GM21423 (cell line): ENCODE measurements around the gene CHPF2.

Experiments
- ATAC-seq: cut with Tn5 transposase; IDR thresholded peaks from one replicate; pipeline ENCODE4 v1.9.1; 2021; ENCODE audit warnings: mild to moderate bottlenecking, moderate library complexity; ENCODE audit not compliant: unreplicated experiment

The CHPF2 gene

DNA sequence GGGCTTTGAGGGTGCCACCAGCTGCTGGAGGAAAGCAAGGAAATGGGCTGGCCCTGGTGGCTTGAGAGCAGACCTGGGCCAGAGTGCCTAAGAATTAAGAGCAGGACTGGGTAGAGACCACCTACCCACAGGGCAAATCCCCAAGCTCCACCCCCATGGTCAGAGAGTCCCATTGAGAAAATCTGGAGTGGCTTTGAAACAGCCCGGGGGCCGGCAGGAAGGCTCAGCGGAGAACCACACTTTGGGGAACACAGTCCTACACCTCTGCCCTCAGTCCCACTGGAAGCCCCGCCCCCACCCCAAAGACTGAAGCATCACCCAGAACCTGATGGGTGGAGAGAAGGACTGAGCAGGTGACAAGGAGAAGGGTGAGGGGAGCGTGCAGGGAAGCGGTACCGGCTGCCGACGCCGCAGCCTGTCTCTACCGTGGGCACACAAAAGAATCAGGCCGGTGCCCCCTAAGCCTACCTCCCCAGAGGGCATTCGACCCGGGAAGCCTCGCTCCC is 12.6 kb downstream of the CHPF2 start:
- no peak for ATAC-seq

DNA sequence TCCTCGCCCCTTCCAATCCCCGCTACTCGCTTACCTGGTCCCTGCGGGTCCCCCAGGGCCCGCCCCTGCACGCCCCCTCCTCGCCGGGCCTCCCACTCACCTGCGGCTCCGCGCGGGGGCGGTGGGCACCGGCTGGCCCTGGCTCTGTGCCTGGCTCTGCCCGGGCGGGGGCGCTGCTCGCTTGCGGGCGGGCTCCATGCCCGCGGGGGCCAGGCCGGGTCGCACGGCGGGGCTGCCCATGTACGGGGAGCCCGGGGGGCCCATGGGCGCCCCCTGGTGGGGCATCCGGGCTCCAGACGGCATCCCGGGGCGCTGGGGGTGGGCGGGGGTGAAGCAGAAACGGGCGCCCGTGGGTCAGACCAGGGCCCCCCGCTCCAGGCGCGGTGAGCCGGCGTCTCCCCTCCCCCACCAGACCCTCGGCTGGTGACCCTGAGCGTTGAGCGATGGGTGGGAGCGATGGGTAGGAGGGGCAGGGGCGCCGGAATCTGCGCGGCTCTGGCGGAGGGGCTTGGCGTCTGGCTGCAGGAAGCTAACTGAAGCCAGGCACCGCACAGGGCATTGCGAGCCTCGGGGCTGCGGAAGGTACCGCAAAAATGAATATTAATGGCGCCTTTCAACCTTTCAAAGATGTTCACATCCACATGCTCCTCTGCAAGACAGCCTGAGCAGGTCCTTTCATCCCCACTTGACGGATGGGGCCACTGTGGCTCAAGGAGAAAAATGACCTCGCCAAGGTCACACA is 13.2 kb downstream of the CHPF2 start:
- peak; percentile 41 for ATAC-seq

DNA sequence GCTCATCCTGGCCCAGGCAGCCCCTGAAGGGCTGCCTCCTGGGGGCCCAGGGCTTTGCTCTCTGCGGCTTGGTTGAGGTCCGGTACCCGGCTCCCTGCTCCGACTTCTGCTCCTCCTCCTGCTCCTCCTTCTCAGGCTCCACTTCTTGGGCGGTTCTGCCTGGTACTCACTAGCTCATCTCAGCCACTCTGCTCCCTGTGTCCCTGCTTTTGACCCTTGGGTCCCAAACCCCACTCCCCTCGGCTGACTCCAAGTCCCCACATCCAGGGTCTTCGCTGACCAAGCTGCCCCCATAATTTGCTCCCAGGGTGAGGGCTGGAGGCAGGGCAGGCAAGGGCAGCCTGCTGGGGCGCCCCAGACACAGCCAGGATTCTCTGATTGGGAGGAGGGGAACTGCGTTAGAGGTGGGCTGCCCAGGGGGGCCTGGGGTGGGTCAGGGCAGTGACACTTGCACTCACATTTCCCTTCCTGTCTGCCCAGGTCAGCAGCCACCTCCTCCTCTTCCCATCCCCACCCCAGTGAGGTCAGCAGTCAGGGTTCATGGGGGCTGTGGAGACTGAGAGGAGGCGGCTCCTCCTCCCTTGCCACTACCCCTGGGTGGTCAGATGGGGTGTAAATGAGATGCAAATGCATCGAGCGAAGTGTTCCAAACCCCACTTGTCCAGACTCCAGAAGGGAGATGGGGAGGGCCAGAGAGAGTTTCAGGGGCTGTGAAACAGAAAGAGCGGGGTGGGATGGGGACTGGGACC is 14.0 kb downstream of the CHPF2 start:
- ATAC-seq: no peak

DNA sequence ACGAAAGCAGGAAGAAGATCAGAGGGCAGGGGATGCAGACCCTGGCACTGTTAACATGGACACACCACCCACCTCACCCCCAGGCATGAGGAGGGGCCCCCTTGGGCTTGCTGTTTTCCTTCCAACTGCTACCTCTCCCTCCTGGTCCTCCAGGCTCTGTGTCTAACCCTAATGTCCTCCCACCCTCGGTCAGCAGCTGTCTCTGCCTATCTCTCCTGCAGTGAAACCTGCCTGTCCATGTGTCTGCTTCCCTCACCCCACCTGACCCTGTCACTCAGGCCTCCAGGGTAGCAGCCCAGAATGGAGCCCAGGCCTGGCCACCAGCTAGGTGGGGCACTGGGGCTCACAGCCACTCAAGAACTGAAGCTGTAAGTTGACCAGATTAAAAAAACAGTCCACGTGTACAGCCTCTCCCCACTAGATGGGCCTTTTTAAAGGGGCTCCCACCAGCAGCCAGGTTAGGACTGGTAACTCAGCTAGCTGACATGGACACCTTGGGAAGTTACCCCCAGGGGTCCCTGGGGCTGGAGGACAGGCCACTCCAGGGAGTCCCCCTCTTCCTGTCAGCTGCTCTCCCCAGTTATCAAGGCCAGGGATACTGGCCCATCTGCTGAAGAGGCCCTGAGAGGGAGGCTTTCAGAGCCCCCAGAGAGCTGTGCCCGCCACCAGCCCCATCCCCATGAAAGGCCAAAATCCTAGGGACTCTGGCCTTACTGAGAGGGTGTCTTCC is 14.7 kb downstream of the CHPF2 start:
- no peak for ATAC-seq

DNA sequence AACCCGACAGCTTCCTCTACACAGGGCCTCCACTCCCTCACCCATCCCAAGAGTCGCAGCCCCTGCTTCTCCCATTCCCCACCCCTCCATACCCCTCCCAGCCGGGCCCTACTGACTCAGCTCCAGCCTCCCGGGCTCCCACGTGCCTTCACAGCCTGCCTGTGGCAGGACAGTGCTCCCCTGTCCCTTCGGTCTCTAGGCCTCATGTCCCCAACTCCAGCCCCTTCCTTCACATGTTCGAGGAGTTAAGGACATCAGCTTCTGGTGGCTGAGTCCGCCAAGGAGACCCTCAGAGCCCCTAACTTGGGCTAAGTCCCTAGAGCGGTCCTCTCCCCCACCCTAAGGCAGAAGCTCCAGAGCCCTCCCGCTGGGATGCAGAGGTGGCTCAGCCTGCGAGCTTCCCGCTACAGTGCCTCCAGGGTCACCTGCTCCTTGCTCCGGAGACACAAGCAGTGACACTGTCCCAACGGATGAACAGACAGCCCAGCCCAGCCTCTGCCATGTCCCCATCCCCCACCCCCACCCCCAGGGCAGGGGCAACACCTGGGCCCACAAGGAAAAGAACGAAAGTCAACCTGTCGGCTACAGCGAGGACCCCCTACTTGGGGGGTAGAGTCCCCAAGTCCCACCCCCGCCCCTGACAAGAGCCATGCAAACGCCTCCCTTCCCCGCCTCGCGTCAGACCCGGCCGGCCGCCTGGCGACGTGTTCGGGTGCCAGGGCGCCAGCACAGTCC is 15.5 kb downstream of the CHPF2 start:
- ATAC-seq: no peak

DNA sequence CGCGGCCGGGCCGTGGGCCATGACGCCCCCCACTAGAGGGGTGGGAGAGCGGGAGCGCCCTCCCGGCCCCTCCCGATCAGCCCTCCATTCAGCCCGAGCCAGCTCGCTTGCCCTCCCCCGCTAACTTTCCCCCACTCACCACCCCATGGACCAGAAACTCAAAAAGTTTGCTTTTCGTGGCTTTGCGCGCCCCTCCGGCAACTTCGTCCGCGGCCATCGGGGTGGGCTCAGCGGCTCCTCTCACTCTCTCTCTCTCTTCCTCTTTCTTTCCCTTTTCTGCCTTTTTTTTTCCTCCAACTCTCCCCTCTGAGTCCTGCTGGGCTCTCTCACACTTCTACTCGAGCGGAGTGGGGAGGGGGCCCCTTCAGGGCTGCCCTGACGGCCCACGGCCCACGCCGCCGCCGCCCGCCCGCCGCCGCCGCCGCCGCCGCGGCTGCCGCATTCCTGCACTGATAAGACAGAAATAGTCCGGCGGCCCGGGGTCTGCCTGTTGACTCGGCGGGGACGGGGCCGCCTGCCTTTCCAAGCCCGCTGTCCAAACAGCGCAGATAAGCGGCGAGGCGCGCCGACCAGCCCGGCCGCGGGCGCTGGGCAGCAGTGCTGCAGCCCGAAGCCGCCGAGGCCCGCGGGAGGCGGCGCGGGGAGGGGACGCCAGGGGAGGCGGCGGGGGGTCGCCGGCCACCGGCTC is 16.2 kb downstream of the CHPF2 start, which contains the start of gene SMARCD3:
Gene SMARCD3, minus strand, starts transcription at position 349 of the 688 bp plus-strand sequence. Its CDS starts 132 bp downstream, at position 217.
- no peak for ATAC-seq

GRCh38 chr7:151249034-151249731 is 16.9 kb downstream of the CHPF2 start:
- ATAC-seq: no peak

GRCh38 chr7:151249732-151250072 is 17.4 kb downstream of the CHPF2 start:
- ATAC-seq: no peak

- no peak for ATAC-seq
Observed at GRCh38 chr7:151250181-151251132, 18.2 kb downstream of the CHPF2 start.

GRCh38 chr7:151251328-151251688 is 19.0 kb downstream of the CHPF2 start:
- no peak for ATAC-seq

DNA sequence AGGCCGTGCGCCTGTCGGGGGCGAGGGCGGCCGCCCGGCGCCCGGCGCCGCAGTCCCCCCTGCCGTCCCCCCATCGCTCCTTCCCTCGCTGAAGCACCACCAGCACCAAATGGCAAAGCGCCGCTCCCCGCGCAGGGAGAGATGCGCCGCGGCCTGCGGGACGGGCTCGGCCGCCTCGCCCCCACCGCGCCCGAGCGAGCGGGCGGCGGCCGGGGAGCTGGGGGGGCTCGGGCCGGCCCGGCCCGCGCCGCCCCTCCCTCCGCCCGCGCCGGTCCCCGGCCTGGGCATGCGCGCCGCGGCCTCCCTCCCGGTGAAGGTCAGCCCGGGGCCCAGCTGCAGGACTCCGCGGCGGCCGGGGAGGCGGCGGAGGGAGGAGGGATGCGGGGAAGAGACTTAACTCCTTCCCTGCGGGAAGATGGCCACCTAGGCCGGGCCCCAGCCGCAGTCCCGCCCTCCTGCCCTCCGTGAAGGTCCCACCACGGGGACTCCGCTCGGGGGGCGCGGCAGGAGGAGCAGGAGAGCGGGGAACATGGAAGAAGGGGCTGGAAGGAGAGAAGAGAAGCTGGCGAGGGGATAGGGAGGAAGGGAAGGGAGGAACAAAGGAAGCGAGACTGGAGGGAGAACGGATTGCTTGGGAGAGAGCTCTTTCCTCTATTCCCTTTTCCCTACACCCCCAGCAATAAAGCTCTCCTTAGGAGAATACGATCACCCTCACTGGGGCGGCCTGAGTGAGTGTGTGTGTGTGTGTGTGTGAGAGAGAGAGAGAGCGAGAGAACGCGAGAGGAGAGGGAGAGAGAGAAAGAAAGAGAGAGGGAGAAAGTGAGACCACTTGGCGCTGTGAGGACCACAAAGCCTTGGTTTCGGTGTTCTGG is 19.6 kb downstream of the CHPF2 start:
- no peak for ATAC-seq

DNA sequence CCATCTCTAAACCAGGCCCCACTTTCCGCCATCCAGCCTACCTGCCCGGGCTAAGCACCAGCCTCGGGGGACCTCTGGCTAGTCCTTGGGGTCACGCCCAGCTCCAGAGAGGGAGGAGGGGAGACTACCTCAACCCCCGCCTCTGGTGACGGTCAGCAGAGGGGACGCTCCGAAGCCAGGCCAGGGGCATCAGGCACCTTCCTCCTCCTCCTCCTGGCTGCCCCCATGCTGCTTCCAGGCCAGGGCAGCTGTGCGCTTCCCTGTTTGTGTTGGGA is 20.2 kb downstream of the CHPF2 start:
- ATAC-seq: no peak

DNA sequence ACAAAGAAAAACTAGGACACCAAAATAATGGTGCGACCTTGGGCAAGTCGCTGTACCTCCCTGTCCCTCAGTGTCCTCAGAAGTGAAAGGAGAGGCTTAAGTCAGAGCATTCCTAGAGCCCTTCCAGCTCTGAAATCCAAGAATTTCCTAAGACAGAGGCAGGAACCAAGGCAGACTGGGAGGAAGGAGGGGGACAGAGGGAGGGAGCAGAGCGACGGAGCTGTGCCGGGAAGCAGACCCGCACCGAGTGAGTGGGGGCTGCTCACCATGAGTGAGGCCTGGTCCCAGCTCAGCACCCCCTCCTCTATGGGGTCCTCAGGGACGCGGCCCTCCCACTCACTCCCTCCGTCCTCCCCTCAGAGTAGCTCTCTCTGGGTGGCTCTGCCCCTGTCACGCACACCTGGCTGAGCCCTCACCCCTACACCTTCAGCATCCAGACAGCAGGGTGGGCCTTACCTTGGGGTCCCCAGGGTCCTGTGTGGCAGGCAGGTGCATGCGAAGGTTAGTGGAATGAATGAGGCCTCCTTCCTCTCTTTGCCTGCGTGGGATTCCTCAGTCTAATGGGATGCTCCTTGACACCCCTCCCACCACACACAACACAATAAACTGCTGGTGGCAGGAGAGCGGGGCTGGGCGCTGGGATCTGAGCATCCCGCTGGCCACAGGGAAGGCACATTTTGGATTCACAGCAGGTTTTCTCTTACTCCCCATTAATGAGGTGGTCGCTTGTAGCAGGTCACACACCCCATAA is 20.9 kb downstream of the CHPF2 start:
- ATAC-seq: no peak

DNA sequence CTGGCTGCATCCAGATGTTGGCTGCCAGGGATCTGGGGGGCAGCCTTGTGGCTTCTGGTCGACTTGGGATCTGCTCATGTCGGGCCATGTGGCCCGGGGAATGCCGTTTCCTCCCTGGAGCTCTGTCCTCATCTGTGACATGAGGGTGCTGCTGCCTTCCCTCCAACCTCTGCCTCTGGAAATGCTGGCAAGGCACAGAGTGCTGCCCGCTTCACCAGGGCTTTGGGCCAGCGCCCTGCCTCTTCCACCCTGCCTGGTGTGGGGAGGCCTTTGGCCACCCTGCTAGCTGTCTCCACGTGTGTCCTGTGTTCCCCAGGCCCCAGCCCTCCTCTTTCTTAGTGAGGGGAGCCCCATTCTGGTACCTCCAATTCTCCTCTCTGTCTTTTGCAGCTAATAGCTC is 22.0 kb downstream of the CHPF2 start:
- ATAC-seq: no peak

- ATAC-seq: no peak
Observed at GRCh38 chr7:151254851-151255250, 22.6 kb downstream of the CHPF2 start.

DNA sequence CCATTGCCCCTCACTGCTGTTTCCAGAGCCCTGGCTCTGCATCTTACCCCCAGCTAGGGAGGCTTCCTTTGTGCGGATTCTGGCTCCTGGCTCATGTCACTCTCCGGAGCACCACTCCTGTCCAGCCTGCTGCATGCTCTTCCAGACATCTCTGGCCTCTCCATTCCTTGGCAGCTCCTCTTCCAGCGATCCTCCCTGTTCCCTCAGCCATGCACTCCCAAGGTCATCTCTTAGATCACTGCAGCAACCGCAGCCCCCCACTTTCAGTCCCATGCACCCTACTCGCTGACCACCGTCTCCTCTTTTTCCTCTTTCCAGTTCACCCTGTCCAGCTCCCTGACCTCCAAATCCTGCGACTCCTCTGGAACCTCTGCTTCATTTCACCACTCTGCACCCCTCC is 23.1 kb downstream of the CHPF2 start:
- ATAC-seq: no peak

DNA sequence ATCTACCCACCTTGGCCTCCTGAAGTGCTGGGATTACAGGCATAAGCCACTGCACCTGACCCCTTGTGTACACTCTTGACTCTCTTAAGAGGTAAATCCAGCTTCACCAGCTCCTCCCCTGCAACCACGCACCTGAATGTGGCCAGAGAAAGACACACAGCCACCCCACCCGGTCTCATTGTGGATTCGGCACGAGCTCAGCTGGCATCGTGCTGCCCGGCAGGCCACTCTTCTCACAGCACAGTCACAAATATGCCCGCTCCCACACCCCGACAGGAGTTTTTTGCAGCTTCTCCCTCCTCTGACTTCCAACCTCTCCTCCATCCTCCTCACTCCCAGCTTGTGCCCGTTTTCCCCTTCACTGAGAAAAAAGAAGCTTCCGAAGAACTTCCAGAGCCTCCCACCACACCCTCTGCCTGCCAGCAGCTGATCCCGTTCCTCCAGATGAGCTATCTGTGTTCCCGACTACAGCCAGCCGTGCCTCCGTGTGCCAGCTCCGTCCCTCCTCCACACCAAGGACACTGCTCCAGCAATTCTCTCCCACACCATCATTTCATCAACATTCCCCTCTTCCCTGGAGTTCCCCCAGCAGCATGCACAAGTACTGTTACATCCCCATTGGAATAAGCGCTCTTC is 24.2 kb downstream of the CHPF2 start:
- ATAC-seq: no peak
